DND-41 (cell line): ENCODE data around the gene SCAPER.

Source experiments
- EZH2 ChIP-seq: IDR thresholded peaks from 3 replicates; pipeline ENCODE4 v1.6.1; 2012; ENCODE audit warnings: borderline replicate concordance, low read depth, mild to moderate bottlenecking, moderate library complexity, low read length, inconsistent platforms; ENCODE audit not compliant: severe bottlenecking
- TF ChIP-seq, protein P1 (sequence below): IDR thresholded peaks from 2 replicates; pipeline ENCODE4 v1.5.1; 2012; ENCODE audit warnings: borderline replicate concordance, low read length, moderate library complexity, mild to moderate bottlenecking; ENCODE audit not compliant: poor library complexity, severe bottlenecking; ENCODE audit errors: extremely low read depth

DNA sequence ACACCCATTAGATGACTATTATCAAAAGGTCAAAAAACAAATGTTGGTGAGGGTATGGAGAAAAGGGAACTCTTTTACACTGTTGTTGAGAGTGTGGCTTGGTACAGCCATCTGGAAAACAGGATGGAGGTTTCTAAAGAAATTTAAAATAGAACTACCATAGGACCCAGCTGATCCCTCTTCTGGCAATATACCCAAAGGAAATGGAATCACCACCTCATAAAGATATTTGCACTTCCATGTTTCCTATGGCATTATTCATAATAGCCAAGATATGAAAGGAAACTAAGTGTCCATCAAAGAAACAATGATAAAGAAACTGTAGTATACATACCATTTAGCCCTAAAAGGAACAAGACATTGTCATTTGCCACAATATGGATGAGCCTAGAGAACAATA lies 186.3 kb downstream of the SCAPER start:
- TF ChIP-seq, protein P1, sequence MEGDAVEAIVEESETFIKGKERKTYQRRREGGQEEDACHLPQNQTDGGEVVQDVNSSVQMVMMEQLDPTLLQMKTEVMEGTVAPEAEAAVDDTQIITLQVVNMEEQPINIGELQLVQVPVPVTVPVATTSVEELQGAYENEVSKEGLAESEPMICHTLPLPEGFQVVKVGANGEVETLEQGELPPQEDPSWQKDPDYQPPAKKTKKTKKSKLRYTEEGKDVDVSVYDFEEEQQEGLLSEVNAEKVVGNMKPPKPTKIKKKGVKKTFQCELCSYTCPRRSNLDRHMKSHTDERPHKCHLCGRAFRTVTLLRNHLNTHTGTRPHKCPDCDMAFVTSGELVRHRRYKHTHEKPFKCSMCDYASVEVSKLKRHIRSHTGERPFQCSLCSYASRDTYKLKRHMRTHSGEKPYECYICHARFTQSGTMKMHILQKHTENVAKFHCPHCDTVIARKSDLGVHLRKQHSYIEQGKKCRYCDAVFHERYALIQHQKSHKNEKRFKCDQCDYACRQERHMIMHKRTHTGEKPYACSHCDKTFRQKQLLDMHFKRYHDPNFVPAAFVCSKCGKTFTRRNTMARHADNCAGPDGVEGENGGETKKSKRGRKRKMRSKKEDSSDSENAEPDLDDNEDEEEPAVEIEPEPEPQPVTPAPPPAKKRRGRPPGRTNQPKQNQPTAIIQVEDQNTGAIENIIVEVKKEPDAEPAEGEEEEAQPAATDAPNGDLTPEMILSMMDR, result no peak
- TF ChIP-seq EZH2, result no peak
